Measurements from ENCODE around the gene MARK2. TPM values are rescaled to one million over a fixed set of nuclear protein-coding genes. Genes with fewer than 3 reads are reported as not detected.

The MARK2 gene
- total and polyA plus RNA-seq, 2 experiments from 2014 or later, result 8.9 to 15.8 TPM

GRCh38 chr11:63849691-63850090, 10.8 kb downstream of the MARK2 start:
- WGBS, 2 experiments (ENCODE audit: low coverage in 1 of 2, low lambda C conversion rate in 2 of 2, missing lambda C conversion rate in 2 of 2), result 75 to 83% methylated on average over 2 of the region's 2 CpGs
- Histone ChIP-seq H3K9me3 (ENCODE audit: low read depth) (no peaks in the 10 kb centered on the region), H3K4me2 (ENCODE audit: unreplicated experiment) (no peak overlapping the region), H2AFZ (no peak overlapping the region), H3K79me2 (ENCODE audit: insufficient read depth) (peaks cover 97% of the 10 kb centered on the region), H3K9me2 (ENCODE audit: insufficient read depth) (no peaks in the 10 kb centered on the region), H3K9ac (no peak overlapping the region), H3K4me1 (ENCODE audit: insufficient read depth) (peaks cover 22% of the 10 kb centered on the region), H3F3A (ENCODE audit: insufficient read depth) (peaks cover 14% of the 10 kb centered on the region), H4K20me1 (ENCODE audit: insufficient read depth) (peaks cover 9% of the 10 kb centered on the region; the same call in 1 of the 2 replicates), H3K27ac (no peak overlapping the region), H3K4me3 (no peak overlapping the region), H3K27me3 (replicated peaks; ENCODE audit: insufficient read depth) (no peaks in the 10 kb centered on the region), H3K36me3 (ENCODE audit: low read depth) (no peaks in the 10 kb centered on the region)
- TF ChIP-seq EZH2 (IDR thresholded peaks at IDR 0.05; ENCODE audit: insufficient read depth, poor library complexity, severe bottlenecking), result no peak
- no peak for TF ChIP-seq EZH2phosphoT487 (IDR thresholded peaks at IDR 0.05; ENCODE audit: insufficient read depth, low read depth)
- in situ Hi-C loops (cut with MboI), result no loop called here
- DNase-seq, result no peak

GRCh38 chr11:63850920-63851319, 12.0 kb downstream of the MARK2 start:
- H3K27ac ChIP-seq, result no peak overlapping the region
- H3K9me3 ChIP-seq (ENCODE audit: low read depth), result no peaks in the 10 kb centered on the region
- no peak overlapping the region for H3K4me3 ChIP-seq
- WGBS, 2 experiments (ENCODE audit: low coverage in 1 of 2, low lambda C conversion rate in 2 of 2, missing lambda C conversion rate in 2 of 2), result 86 to 95% methylated on average over 5 of the region's 5 CpGs
- H3K36me3 ChIP-seq (ENCODE audit: low read depth), result no peaks in the 10 kb centered on the region
- in situ Hi-C loops (cut with MboI), result no loop called here
- no peak for DNase-seq
- H3K9ac ChIP-seq, result no peak overlapping the region
- H3K79me2 ChIP-seq (ENCODE audit: insufficient read depth), result peaks cover 100% of the 10 kb centered on the region
- H2AFZ ChIP-seq, result no peak overlapping the region
- H3K9me2 ChIP-seq (ENCODE audit: insufficient read depth), result no peaks in the 10 kb centered on the region
- H3K4me1 ChIP-seq (ENCODE audit: insufficient read depth), result peaks cover 10% of the 10 kb centered on the region
- TF ChIP-seq EZH2 (IDR thresholded peaks at IDR 0.05; ENCODE audit: insufficient read depth, poor library complexity, severe bottlenecking), result no peak
- no peak for TF ChIP-seq EZH2phosphoT487 (IDR thresholded peaks at IDR 0.05; ENCODE audit: insufficient read depth, low read depth)
- peaks cover 4% of the 10 kb centered on the region; the same call in 1 of the 2 replicates for H4K20me1 ChIP-seq (ENCODE audit: insufficient read depth)
- H3F3A ChIP-seq (ENCODE audit: insufficient read depth), result peaks cover 2% of the 10 kb centered on the region
- H3K27me3 ChIP-seq (replicated peaks; ENCODE audit: insufficient read depth), result no peaks in the 10 kb centered on the region
- no peak overlapping the region for H3K4me2 ChIP-seq (ENCODE audit: unreplicated experiment)

- in situ Hi-C loops (cut with MboI), result no loop called here
- no peaks in the 10 kb centered on the region for H3K9me2 ChIP-seq (ENCODE audit: insufficient read depth)
- no peaks in the 10 kb centered on the region; the same call in 1 of the 2 replicates for H3F3A ChIP-seq (ENCODE audit: insufficient read depth)
- no peaks in the 10 kb centered on the region for H3K36me3 ChIP-seq (ENCODE audit: low read depth)
- no peak for DNase-seq
- H3K27me3 ChIP-seq (replicated peaks; ENCODE audit: insufficient read depth), result no peaks in the 10 kb centered on the region
- H3K9ac ChIP-seq, result no peak overlapping the region
- no peak overlapping the region for H3K4me3 ChIP-seq
- peaks cover 8% of the 10 kb centered on the region; the same call in 1 of the 2 replicates for H3K4me1 ChIP-seq (ENCODE audit: insufficient read depth)
- TF ChIP-seq EZH2 (IDR thresholded peaks at IDR 0.05; ENCODE audit: insufficient read depth, poor library complexity, severe bottlenecking) (no peak), EZH2phosphoT487 (IDR thresholded peaks at IDR 0.05; ENCODE audit: insufficient read depth, low read depth) (no peak)
- 67% methylated on average over 2 of the region's 2 CpGs for WGBS, 2 experiments (ENCODE audit: low coverage in 1 of 2, low lambda C conversion rate in 2 of 2, missing lambda C conversion rate in 2 of 2)
- H3K27ac ChIP-seq, result no peak overlapping the region
- no peak overlapping the region for H3K4me2 ChIP-seq (ENCODE audit: unreplicated experiment)
- no peaks in the 10 kb centered on the region for H3K9me3 ChIP-seq (ENCODE audit: low read depth)
- H3K79me2 ChIP-seq (ENCODE audit: insufficient read depth), result peaks cover 100% of the 10 kb centered on the region
- no peak overlapping the region for H2AFZ ChIP-seq
- peaks cover 4% of the 10 kb centered on the region; the same call in 1 of the 2 replicates for H4K20me1 ChIP-seq (ENCODE audit: insufficient read depth)
Measured at GRCh38 chr11:63851364-63851763, 12.5 kb downstream of the MARK2 start.

- Histone ChIP-seq H4K20me1 (ENCODE audit: insufficient read depth) (peaks cover 7% of the 10 kb centered on the region; the same call in 1 of the 2 replicates), H3K9me3 (ENCODE audit: low read depth) (no peaks in the 10 kb centered on the region)
- no peak for TF ChIP-seq EZH2phosphoT487 (IDR thresholded peaks at IDR 0.05; ENCODE audit: insufficient read depth, low read depth)
- TF ChIP-seq EZH2 (IDR thresholded peaks at IDR 0.05; ENCODE audit: insufficient read depth, poor library complexity, severe bottlenecking), result no peak
Measured at GRCh38 chr11:63853476-63853875, 14.6 kb downstream of the MARK2 start.

More at GRCh38 chr11:63853476-63853875, 14.6 kb downstream of the MARK2 start:
- Histone ChIP-seq H3F3A (ENCODE audit: insufficient read depth) (peaks cover 1% of the 10 kb centered on the region; the same call in 1 of the 2 replicates), H3K27ac (no peak overlapping the region), H3K9me2 (ENCODE audit: insufficient read depth) (no peaks in the 10 kb centered on the region), H3K4me1 (ENCODE audit: insufficient read depth) (peaks cover 9% of the 10 kb centered on the region), H3K4me3 (no peak overlapping the region), H3K79me2 (ENCODE audit: insufficient read depth) (peaks cover 100% of the 10 kb centered on the region), H3K36me3 (ENCODE audit: low read depth) (no peaks in the 10 kb centered on the region), H3K27me3 (replicated peaks; ENCODE audit: insufficient read depth) (no peaks in the 10 kb centered on the region), H2AFZ (no peak overlapping the region), H3K4me2 (ENCODE audit: unreplicated experiment) (no peak overlapping the region), H3K9ac (no peak overlapping the region)
- no peak for DNase-seq
- 100% methylated on average over 3 of the region's 3 CpGs for WGBS, 2 experiments (ENCODE audit: low coverage in 1 of 2, low lambda C conversion rate in 2 of 2, missing lambda C conversion rate in 2 of 2)
- in situ Hi-C loops (cut with MboI), result no loop called here
